Lung (tissue), 12 donors: ENCODE measurements around the gene L2HGDH. TPM values are rescaled to one million over a fixed set of nuclear protein-coding genes. Genes with fewer than 3 reads are reported as not detected.
"Not testable (repeated sequence)": the region's sequence is repeated elsewhere in the genome, so short reads cannot be mapped to it uniquely, and the experiment has no call there.

Experiments used
- ATAC-seq: fragments of 200-7000 bp; cut with Tn5 transposase; one replicate; pipeline ENCODE4 v1.9.1; 2020; ENCODE audit warnings: moderate number of reproducible peaks; ENCODE audit not compliant: insufficient read depth, low FRiP score
- DNase-seq, 3 donors: peaks; one replicate each; pipeline ENCODE4 v3.0.0-alpha.2; 2013 to 2017
- H3K27ac ChIP-seq, 2 donors: one replicate each; pipeline ENCODE4 v1.5.1; 2013; ENCODE audit warnings: mild to moderate bottlenecking in 2 of 2, moderate library complexity in 2 of 2, control low read depth in 1 of 2, inconsistent platforms in 1 of 2, low read depth in 1 of 2, low read length in 1 of 2
- H3K27me3 ChIP-seq, 3 donors: one replicate each; pipeline ENCODE4 v1.5.1; 2013; ENCODE audit warnings: low read length in 2 of 3; ENCODE audit not compliant: control insufficient read depth in 3 of 3, insufficient read depth in 3 of 3
- H3K36me3 ChIP-seq, 4 donors: one replicate each; pipeline ENCODE4 v1.5.1; 2013; ENCODE audit warnings: low read length in 4 of 4, mild to moderate bottlenecking in 1 of 4, moderate library complexity in 1 of 4; ENCODE audit not compliant: control insufficient read depth in 4 of 4, insufficient read depth in 4 of 4
- H3K4me1 ChIP-seq, 5 donors: one replicate each; pipeline ENCODE4 v1.5.1; 2013; ENCODE audit warnings: low read length in 5 of 5, mild to moderate bottlenecking in 2 of 5, moderate library complexity in 1 of 5; ENCODE audit not compliant: control insufficient read depth in 5 of 5, insufficient read depth in 5 of 5
- H3K4me3 ChIP-seq: one replicate; pipeline ENCODE4 v1.5.1; 2013; ENCODE audit warnings: mild to moderate bottlenecking, control low read depth, moderate library complexity
- H3K9ac ChIP-seq, 2 donors: one replicate each; pipeline ENCODE4 v1.5.1; 2013; ENCODE audit warnings: low read length in 2 of 2, control low read depth in 1 of 2; ENCODE audit not compliant: insufficient read depth in 1 of 2
- H3K9me3 ChIP-seq, 4 donors: one replicate each; pipeline ENCODE4 v1.5.1; 2013; ENCODE audit warnings: low read length in 3 of 4, mild to moderate bottlenecking in 1 of 4, moderate library complexity in 1 of 4; ENCODE audit not compliant: control insufficient read depth in 4 of 4, insufficient read depth in 3 of 4
- WGBS, 2 donors: extraction: QIAGEN DNeasy Blood & Tissue Kit; methylation state at CpG; one replicate each; pipeline ENCODE4 v1.1.7; 2013; 5-methylcytosine and 5-hydroxymethylcytosine counted together
- polyA plus RNA-seq, 2 donors: library from polyadenylated mRNA; stranded (reverse); fragments of 200-250 nt; gene quantifications; one replicate each; pipeline ENCODE4 v1.2.1, GENCODE V29; 2013
- total RNA-seq, 2 donors: library from RNA; depleted of rRNA in 1 of 2; stranded (reverse); fragments of >200 nt in 1 of 2; gene quantifications; one replicate each; pipeline ENCODE4 v1.2.1, GENCODE V29; 2014 to 2021
- TF ChIP-seq, protein P1 (sequence below): IDR thresholded peaks from 2 replicates; pipeline ENCODE4 v1.5.1; 2012; ENCODE audit warnings: mild to moderate bottlenecking; ENCODE audit errors: control extremely low read depth, extremely low read depth
- donor health status: control.
- donor health status: control.
- donor health status: Bipolar disorder and iron deficiency.
- donor health status: healthy.
- donor health status: DM: yes; HTN: yes; CAD: no.

Gene L2HGDH
- total and polyA plus RNA-seq, 4 donors, result 1.5 to 7.0 (median 3.7) TPM

DNA sequence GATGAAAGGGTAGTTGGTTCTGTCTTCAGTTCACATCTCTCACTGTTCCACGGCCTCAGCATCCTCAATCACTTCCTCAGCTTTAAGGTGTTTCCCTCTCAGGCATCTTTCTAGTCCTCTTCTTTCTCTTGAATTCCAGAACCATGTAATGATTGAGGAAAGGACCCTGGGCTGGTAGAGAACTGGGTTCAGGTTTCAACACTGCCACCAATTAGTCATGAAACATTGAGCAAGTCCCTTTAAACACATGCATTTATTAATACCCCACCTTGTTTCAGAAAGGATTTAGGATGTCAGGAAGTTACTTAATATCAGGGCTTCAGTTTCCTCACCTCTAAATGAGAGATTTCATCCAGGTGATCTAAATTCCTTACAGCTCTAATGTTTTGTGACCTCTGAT is 7.3 kb upstream of the L2HGDH start:
- 58 to 68% methylated on average over 1 of the region's 1 CpG for WGBS, 2 donors
- DNase-seq (no peak), ATAC-seq (no peak)
- TF ChIP-seq, protein P1, sequence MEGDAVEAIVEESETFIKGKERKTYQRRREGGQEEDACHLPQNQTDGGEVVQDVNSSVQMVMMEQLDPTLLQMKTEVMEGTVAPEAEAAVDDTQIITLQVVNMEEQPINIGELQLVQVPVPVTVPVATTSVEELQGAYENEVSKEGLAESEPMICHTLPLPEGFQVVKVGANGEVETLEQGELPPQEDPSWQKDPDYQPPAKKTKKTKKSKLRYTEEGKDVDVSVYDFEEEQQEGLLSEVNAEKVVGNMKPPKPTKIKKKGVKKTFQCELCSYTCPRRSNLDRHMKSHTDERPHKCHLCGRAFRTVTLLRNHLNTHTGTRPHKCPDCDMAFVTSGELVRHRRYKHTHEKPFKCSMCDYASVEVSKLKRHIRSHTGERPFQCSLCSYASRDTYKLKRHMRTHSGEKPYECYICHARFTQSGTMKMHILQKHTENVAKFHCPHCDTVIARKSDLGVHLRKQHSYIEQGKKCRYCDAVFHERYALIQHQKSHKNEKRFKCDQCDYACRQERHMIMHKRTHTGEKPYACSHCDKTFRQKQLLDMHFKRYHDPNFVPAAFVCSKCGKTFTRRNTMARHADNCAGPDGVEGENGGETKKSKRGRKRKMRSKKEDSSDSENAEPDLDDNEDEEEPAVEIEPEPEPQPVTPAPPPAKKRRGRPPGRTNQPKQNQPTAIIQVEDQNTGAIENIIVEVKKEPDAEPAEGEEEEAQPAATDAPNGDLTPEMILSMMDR, result no peak
- Histone ChIP-seq H3K4me1 (peaks cover 0 to 7% (median 2%) of the 10 kb centered on the region in 5 donors), H3K9me3 (no peaks in the 10 kb centered on the region), H3K27ac (no peak overlapping the region), H3K4me3 (no peak overlapping the region), H3K9ac (no peak overlapping the region), H3K27me3 (no peaks in the 10 kb centered on the region), H3K36me3 (peaks cover 0 to 5% (median 1%) of the 10 kb centered on the region in 4 donors)

DNA sequence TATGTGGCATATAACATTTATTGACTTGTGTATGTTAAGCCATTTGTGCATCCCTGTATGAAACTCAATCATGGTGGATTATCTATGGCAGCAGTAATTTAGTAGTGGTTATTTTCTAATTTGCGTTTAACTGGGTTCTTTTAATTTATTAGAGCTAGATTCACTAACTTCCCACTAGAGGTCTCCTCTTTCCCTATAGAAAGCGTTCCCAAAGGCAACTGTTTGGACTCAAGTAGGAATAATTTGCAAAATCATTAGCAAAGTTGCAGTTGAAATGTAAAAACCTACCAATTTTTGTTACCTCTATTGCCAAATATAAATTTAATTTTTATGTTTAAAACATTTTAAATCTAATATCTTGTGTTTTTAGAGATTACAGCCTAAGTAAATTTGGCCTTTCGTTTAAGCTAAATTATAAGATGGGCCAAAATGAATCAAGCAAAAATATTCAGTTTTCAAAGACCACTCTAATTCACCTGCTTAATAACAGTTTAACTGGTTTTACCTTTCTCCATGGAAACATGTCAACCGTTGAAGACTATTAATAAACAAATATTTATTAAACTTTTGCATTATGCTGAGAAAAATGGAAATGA is 6.1 kb upstream of the L2HGDH start:
- WGBS, 2 donors, result 45 to 55% methylated on average over 4 of the region's 4 CpGs
- Histone ChIP-seq H3K9me3 (no peaks in the 10 kb centered on the region), H3K4me1 (peaks cover 2 to 10% (median 7%) of the 10 kb centered on the region in 5 donors), H3K9ac (no peak overlapping the region), H3K27ac (no peak overlapping the region), H3K27me3 (no peaks in the 10 kb centered on the region), H3K36me3 (peaks cover 0 to 8% (median 0%) of the 10 kb centered on the region in 4 donors), H3K4me3 (no peak overlapping the region)
- TF ChIP-seq, protein P1, result peak; percentile 39
- DNase-seq (peak in 2 of 3 donors; percentile 61 to 70), ATAC-seq (no peak)

DNA sequence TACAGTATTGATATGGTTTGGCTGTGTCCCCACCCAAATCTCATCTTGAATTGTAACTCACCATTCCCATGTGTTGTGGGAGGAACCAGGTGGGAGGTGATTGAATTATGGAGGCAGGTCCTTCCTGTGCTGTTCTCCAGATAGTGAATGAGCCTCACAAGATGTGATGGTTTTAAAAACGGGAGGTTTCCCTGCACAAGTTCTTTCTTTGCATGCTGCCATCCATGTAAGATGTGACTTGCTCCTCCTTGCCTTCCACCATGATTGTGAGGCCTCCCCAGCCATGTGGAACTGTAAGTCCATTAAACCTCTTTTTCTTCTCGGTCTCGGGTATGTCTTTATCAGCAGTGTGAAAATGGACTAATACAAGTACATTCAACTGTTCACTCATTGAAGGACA is 2.1 kb upstream of the L2HGDH start:
- H3K27me3 ChIP-seq, H3K27ac ChIP-seq, H3K9me3 ChIP-seq, H3K4me1 ChIP-seq, H3K4me3 ChIP-seq, H3K36me3 ChIP-seq, H3K9ac ChIP-seq, ATAC-seq, DNase-seq: not testable (repeated sequence)
- 93 to 96% methylated on average over 3 of the region's 3 CpGs for WGBS, 2 donors

DNA sequence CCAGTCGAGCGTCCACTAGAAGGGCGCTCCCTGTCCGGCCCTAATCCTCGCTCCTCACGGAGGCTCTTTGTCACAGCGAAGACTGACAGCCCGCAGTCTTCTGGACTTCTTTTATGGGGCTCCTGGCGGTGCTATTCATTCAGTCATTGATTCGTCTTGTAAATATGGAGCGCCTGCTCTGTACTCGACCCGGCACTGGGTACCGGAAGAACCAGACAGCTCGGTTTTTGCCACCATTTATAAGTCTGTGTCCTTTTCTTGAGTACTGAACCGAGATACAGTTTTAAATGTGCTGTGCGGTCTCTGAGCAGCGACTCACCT is 665 bp upstream of the L2HGDH start:
- no peaks in the 10 kb centered on the region for H3K9me3 ChIP-seq
- TF ChIP-seq, protein P1, result no peak
- H3K27ac ChIP-seq, result peak overlapping the region; percentile 89 to 97
- no peak for DNase-seq
- ATAC-seq, result peak; percentile 10
- peak overlapping the region; percentile 59 to 68 for H3K9ac ChIP-seq
- H3K4me3 ChIP-seq, result peak overlapping the region; percentile 56
- H3K27me3 ChIP-seq, result no peaks in the 10 kb centered on the region
- 2 to 3% methylated on average over 18 of the region's 18 CpGs for WGBS, 2 donors
- H3K36me3 ChIP-seq, result peaks cover 0 to 8% (median 0%) of the 10 kb centered on the region in 4 donors
- peaks cover 0 to 9% (median 7%) of the 10 kb centered on the region in 5 donors for H3K4me1 ChIP-seq
